Mesothelial cell of epicardium (in vitro differentiated cells): ENCODE measurements around the gene RAB29. TPM values are rescaled to one million over a fixed set of nuclear protein-coding genes. Genes with fewer than 3 reads are reported as not detected.

ENCODE experiments used
- DNase-seq, 2 experiments: peaks; one replicate each; pipeline ENCODE4 v3.0.0; 2021; ENCODE audit warnings: low spot score in 2 of 2; ENCODE audit not compliant: unreplicated experiment in 2 of 2
- H3K27ac Mint-ChIP-seq: 2 replicates; pipeline ENCODE4 v1.8.0; 2021; ENCODE audit warnings: mixed read lengths
- H3K27me3 Mint-ChIP-seq: 2 replicates; pipeline ENCODE4 v1.8.0; 2021; ENCODE audit warnings: low read depth, mixed read lengths
- H3K36me3 Mint-ChIP-seq: 2 replicates; pipeline ENCODE4 v1.8.0; 2021; ENCODE audit warnings: mixed read lengths
- H3K4me1 Mint-ChIP-seq: 2 replicates; pipeline ENCODE4 v1.8.0; 2021; ENCODE audit warnings: mixed read lengths
- H3K4me3 Mint-ChIP-seq: 2 replicates; pipeline ENCODE4 v1.8.0; 2021; ENCODE audit warnings: mild to moderate bottlenecking, moderate library complexity, mixed read lengths
- H3K9me3 Mint-ChIP-seq: 2 replicates; pipeline ENCODE4 v1.8.0; 2021; ENCODE audit warnings: mixed read lengths
- total RNA-seq: library from RNA; stranded (reverse); gene quantifications from 3 replicates; pipeline ENCODE4 v1.2.1, GENCODE V29; 2021
- TF ChIP-seq, protein P1 (sequence below): fragments of 200-600 bp; sonication (generic); IDR thresholded peaks from one replicate; pipeline ENCODE4 v1.5.0; 2021; ENCODE audit warnings: antibody characterized with exemption; ENCODE audit not compliant: unreplicated experiment

The RAB29 gene
- total RNA-seq, 1 donor from 2014 or later = 8.7 TPM

DNA sequence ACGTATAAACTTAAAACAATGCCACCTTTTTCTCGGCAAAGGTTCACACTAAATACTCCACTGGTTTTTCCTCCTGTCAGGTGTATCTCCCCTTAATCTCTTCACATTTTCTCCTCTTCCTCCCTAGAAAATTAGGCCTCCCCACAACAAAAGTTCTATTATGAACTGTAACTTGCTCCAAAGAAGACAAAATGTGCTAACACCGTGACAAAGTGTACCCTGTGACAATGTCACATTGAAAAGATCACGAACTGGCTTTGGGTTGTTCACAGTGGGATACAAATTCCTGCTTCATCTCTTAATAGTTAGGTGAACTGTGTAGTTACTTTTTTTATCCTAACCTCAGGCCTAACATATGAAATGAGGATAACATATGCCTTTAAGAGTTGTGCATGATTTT, 31.3 kb downstream of the RAB29 start:
- Mint-ChIP-seq H3K36me3 (no peaks in the 10 kb centered on the region), H3K27ac (peak overlapping the region; percentile 8), H3K4me1 (peaks cover 55% of the 10 kb centered on the region), H3K27me3 (no peaks in the 10 kb centered on the region), H3K4me3 (no peak overlapping the region), H3K9me3 (no peaks in the 10 kb centered on the region)
- TF ChIP-seq, protein P1, sequence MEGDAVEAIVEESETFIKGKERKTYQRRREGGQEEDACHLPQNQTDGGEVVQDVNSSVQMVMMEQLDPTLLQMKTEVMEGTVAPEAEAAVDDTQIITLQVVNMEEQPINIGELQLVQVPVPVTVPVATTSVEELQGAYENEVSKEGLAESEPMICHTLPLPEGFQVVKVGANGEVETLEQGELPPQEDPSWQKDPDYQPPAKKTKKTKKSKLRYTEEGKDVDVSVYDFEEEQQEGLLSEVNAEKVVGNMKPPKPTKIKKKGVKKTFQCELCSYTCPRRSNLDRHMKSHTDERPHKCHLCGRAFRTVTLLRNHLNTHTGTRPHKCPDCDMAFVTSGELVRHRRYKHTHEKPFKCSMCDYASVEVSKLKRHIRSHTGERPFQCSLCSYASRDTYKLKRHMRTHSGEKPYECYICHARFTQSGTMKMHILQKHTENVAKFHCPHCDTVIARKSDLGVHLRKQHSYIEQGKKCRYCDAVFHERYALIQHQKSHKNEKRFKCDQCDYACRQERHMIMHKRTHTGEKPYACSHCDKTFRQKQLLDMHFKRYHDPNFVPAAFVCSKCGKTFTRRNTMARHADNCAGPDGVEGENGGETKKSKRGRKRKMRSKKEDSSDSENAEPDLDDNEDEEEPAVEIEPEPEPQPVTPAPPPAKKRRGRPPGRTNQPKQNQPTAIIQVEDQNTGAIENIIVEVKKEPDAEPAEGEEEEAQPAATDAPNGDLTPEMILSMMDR = no peak
- DNase-seq = no peak

DNA sequence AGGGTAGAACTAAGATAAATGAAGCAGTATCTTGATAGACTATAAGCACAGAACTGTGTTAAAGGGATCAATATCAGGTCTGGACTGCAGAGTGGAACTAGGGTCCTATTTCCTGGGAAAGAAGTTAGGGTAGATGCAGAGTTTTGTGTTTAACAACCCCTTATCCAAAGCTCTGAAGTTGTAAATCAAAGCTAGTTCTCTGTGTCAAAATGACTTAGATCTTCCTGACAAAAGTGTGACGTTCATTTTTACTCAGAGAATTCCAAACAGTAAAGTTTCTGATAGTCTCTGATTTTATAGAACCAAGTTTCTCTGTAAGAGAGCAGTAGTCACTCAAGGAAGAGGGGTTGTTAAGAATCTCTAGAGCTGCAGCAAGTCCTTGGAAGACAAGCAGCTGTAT, 33.6 kb downstream of the RAB29 start:
- Mint-ChIP-seq H3K4me1 (peaks cover 40% of the 10 kb centered on the region), H3K4me3 (no peak overlapping the region), H3K36me3 (peaks cover 4% of the 10 kb centered on the region), H3K27me3 (no peaks in the 10 kb centered on the region), H3K27ac (peak overlapping the region; percentile 68), H3K9me3 (no peaks in the 10 kb centered on the region)
- TF ChIP-seq, protein P1 = no peak
- no peak for DNase-seq

DNA sequence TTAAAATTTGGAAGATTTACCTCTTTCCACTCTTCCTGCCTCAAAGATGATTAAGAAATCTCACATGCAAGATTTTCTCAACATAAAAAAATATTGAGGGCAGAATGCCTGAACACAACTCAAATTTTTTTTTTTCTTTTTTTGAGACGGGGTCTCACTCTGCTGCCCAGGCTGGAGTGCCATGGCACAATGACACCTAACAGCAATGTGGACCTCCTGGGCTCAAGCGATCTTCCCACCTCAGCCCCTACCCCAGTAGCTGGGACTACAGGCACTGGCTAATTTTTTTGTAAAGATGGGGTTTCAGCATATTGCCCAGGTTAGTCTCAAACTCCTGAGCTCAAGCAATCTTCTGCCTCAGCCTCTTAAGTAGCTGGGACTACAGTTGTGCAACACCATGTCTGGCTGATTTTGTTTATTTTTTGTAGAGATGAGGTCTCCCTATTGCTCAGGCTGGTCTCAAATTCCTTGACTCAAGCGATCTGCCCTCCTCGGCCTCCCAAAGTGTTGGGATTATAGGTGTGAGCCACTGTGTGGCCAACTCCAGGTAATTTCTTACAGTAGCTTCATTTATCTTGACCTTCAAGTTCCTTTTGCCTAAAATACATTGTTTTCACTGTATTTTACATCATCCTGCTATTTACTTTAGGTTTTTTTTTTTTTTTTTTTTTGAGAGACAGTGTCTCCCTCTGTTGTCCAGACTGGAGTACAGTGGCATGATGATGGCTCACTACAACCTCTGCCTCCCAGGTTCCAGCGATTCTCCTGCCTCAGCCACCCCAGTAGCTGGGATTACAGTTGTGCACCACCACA, 35.7 kb downstream of the RAB29 start:
- H3K4me3 Mint-ChIP-seq = no peak overlapping the region
- no peak for DNase-seq

DNA sequence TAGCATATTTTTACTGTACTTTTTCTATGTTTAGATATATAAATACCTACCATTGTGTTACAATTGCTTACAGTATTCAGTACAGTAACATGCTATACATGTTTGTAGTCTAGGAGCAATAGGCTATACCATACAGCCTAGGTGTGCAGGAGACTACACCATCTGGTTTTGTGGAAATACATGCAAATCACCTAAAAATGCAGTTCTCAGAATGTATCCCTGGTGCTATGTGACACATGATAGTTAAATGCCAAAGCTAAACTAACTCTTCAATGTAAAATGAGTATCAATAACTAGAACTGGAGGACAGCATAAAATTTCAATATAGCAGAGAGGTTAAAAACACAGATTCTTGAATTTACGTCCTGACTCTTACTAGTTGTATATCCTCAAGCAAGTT, 40.1 kb downstream of the RAB29 start:
- Mint-ChIP-seq H3K27me3 (no peaks in the 10 kb centered on the region), H3K9me3 (no peaks in the 10 kb centered on the region), H3K27ac (peak overlapping the region; percentile 51), H3K4me3 (no peak overlapping the region), H3K4me1 (peaks cover 5% of the 10 kb centered on the region), H3K36me3 (peaks cover 15% of the 10 kb centered on the region)
- no peak for DNase-seq
- TF ChIP-seq, protein P1 = no peak

More for the DNA sequence above, 35.7 kb downstream of the RAB29 start:
- Mint-ChIP-seq H3K9me3 (no peaks in the 10 kb centered on the region), H3K36me3 (peaks cover 7% of the 10 kb centered on the region), H3K4me1 (peaks cover 23% of the 10 kb centered on the region), H3K27me3 (no peaks in the 10 kb centered on the region), H3K27ac (no peak overlapping the region)
- TF ChIP-seq, protein P1 = no peak

DNA sequence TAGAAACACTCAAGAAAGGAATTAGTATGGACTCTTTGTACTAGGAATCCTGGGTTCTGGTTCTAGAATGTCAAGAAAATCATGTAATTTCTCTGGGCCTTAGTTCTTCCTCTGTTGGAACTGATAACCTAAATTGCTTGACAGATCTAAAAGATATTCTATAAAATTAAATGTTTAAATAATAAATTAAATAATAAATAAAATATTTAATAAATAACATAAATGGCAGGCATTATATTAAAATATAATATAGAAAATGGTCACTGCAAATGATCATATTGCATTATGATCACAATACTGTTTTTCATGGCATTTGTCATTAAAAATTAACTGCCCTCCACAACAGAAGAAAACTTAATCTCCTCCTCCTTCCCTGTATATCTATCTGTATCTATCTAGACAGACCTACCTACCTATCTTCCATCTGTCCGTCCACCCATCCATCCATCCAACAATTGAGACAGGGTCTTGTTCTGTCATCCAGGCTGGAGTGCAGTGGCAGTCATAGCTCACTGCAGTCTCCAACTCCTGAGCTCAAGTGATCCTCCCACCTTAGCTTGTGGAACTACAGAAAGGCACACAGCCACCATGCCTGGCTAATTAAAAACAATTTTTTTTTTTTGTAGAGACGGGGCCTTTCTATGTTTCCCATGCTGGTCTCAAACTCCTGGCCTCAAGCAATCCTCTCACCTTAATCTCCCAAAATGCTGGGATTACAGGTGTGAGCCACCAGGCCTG, 41.7 kb downstream of the RAB29 start:
- peaks cover 17% of the 10 kb centered on the region for H3K36me3 Mint-ChIP-seq
- H3K4me3 Mint-ChIP-seq = no peak overlapping the region
- no peaks in the 10 kb centered on the region for H3K27me3 Mint-ChIP-seq
- H3K9me3 Mint-ChIP-seq = no peaks in the 10 kb centered on the region
- no peak overlapping the region for H3K27ac Mint-ChIP-seq
- no peak for DNase-seq
- TF ChIP-seq, protein P1 = no peak
- H3K4me1 Mint-ChIP-seq = peaks cover 2% of the 10 kb centered on the region
